Measurements from ENCODE around the gene NDUFA12.

DNA sequence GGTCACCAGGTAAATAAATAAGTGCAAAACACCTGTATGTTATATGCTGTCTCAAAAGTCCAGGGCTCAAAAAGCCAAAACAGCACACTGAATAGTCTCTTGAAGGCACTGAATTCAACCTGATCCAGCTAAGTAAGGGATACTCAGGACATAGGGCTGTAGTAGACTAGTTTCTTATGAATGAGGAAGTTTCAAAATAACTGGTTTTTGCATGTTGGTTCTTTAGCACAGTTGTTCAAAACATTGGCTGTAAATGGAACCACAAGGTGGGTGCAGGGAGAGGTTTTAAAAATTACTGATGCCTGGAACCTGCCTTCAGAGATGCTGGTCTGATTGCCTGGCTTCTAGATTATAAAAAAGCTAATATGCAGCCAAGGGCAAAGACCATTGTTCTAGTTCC lies 34.1 kb downstream of the NDUFA12 start:
- TF ChIP-seq CTCF (IDR thresholded peaks at IDR 0.05), result no peak
- no peak for TF ChIP-seq POLR2A (IDR thresholded peaks at IDR 0.05)
